Neutrophil (primary cell): ENCODE data around the gene UQCR10.

Source experiments
- H3K27ac ChIP-seq: fragments of 200-600 bp; sonication (generic); 2 replicates; pipeline ENCODE4 v1.5.1; 2016; ENCODE audit warnings: mild to moderate bottlenecking, moderate library complexity
- H3K27me3 ChIP-seq: fragments of 200-600 bp; sonication (generic); 2 replicates; pipeline ENCODE4 v1.6.0; 2016; ENCODE audit warnings: mild to moderate bottlenecking
- H3K36me3 ChIP-seq: fragments of 200-600 bp; sonication (generic); 2 replicates; pipeline ENCODE4 v1.5.1; 2017
- H3K4me1 ChIP-seq, 2 experiments: fragments of 200-600 bp in 1 of 2; sonication (generic) in 1 of 2; 1 replicate in 1 of 2; 2 replicates in 1 of 2; pipeline versions ENCODE4 v1.5.1 to v1.6.1; 2013 to 2016; ENCODE audit warnings: low read depth in 1 of 2, low read length in 1 of 2, mild to moderate bottlenecking in 1 of 2, moderate library complexity in 1 of 2; ENCODE audit not compliant: control insufficient read depth in 1 of 2, insufficient read depth in 1 of 2
- H3K4me3 ChIP-seq, 2 experiments: fragments of 200-600 bp in 1 of 2; sonication (generic) in 1 of 2; 1 replicate in 1 of 2; 2 replicates in 1 of 2; pipeline ENCODE4 v1.5.1; 2013 to 2016; ENCODE audit warnings: low read depth in 1 of 2, low read length in 1 of 2, mild to moderate bottlenecking in 1 of 2, moderate library complexity in 1 of 2
- H3K9me3 ChIP-seq: fragments of 200-600 bp; sonication (generic); 2 replicates; pipeline ENCODE4 v1.5.1; 2016
- CTCF ChIP-seq: fragments of 200-600 bp; sonication (generic); IDR thresholded peaks from 2 replicates; pipeline ENCODE4 v1.5.1; 2016; ENCODE audit warnings: antibody characterized with exemption

UQCR10 gene

GRCh38 chr22:29813563-29813962, 46.4 kb downstream of the UQCR10 start:
- TF ChIP-seq CTCF = no peak
- H3K27me3 ChIP-seq = no peaks in the 10 kb centered on the region
- H3K36me3 ChIP-seq = peaks cover 79% of the 10 kb centered on the region

GRCh38 chr22:29814003-29814402, 46.8 kb downstream of the UQCR10 start:
- TF ChIP-seq CTCF = no peak
- no peak overlapping the region for H3K27ac ChIP-seq
- H3K9me3 ChIP-seq = no peaks in the 10 kb centered on the region
- peaks cover 79% of the 10 kb centered on the region for H3K36me3 ChIP-seq
- H3K4me3 ChIP-seq = no peak overlapping the region
- no peaks in the 10 kb centered on the region for H3K4me1 ChIP-seq
- H3K27me3 ChIP-seq = no peaks in the 10 kb centered on the region

More at GRCh38 chr22:29813563-29813962, 46.4 kb downstream of the UQCR10 start:
- no peak overlapping the region for H3K27ac ChIP-seq
- H3K4me3 ChIP-seq = no peak overlapping the region
- H3K9me3 ChIP-seq = no peaks in the 10 kb centered on the region
- H3K4me1 ChIP-seq = no peaks in the 10 kb centered on the region

- Histone ChIP-seq H3K4me3 (no peak overlapping the region), H3K27me3 (no peaks in the 10 kb centered on the region), H3K9me3 (no peaks in the 10 kb centered on the region), H3K27ac (no peak overlapping the region), H3K4me1 (peaks cover 0 to 1% of the 10 kb centered on the region in 2 experiments), H3K36me3 (peaks cover 76% of the 10 kb centered on the region)
- no peak for TF ChIP-seq CTCF
These were observed 48.4 kb downstream of the UQCR10 start for GRCh38 chr22:29815580-29815979.

GRCh38 chr22:29816128-29816527, 49.0 kb downstream of the UQCR10 start:
- H3K9me3 ChIP-seq = no peaks in the 10 kb centered on the region
- H3K36me3 ChIP-seq = peaks cover 72% of the 10 kb centered on the region
- peaks cover 5 to 7% of the 10 kb centered on the region in 2 experiments for H3K4me1 ChIP-seq
- no peak overlapping the region for H3K4me3 ChIP-seq
- no peaks in the 10 kb centered on the region for H3K27me3 ChIP-seq
- no peak for TF ChIP-seq CTCF
- H3K27ac ChIP-seq = no peak overlapping the region

GRCh38 chr22:29816539-29816938, 49.4 kb downstream of the UQCR10 start:
- no peak for TF ChIP-seq CTCF
- H3K36me3 ChIP-seq = peaks cover 68% of the 10 kb centered on the region
- no peak overlapping the region for H3K27ac ChIP-seq
- H3K4me1 ChIP-seq = peaks cover 9 to 11% of the 10 kb centered on the region in 2 experiments
- H3K9me3 ChIP-seq = no peaks in the 10 kb centered on the region
- H3K27me3 ChIP-seq = no peaks in the 10 kb centered on the region
- no peak overlapping the region for H3K4me3 ChIP-seq

- Histone ChIP-seq H3K9me3 (no peaks in the 10 kb centered on the region), H3K27me3 (no peaks in the 10 kb centered on the region), H3K27ac (no peak overlapping the region), H3K4me3 (no peak overlapping the region), H3K36me3 (peaks cover 64% of the 10 kb centered on the region), H3K4me1 (peaks cover 13 to 15% of the 10 kb centered on the region in 2 experiments)
- no peak for TF ChIP-seq CTCF
These were observed 49.8 kb downstream of the UQCR10 start for GRCh38 chr22:29816980-29817379.
